NCI-H1048 (cell line): ENCODE results near the gene PDP2.
"Not testable (repeated sequence)": the region's sequence is repeated elsewhere in the genome, so short reads cannot be mapped to it uniquely, and the experiment has no call there.

Experiments used
- DNase-seq: peaks from one replicate; lab custom pipeline; 2025; lab: John Stamatoyannopoulos, UW

PDP2 gene

DNA sequence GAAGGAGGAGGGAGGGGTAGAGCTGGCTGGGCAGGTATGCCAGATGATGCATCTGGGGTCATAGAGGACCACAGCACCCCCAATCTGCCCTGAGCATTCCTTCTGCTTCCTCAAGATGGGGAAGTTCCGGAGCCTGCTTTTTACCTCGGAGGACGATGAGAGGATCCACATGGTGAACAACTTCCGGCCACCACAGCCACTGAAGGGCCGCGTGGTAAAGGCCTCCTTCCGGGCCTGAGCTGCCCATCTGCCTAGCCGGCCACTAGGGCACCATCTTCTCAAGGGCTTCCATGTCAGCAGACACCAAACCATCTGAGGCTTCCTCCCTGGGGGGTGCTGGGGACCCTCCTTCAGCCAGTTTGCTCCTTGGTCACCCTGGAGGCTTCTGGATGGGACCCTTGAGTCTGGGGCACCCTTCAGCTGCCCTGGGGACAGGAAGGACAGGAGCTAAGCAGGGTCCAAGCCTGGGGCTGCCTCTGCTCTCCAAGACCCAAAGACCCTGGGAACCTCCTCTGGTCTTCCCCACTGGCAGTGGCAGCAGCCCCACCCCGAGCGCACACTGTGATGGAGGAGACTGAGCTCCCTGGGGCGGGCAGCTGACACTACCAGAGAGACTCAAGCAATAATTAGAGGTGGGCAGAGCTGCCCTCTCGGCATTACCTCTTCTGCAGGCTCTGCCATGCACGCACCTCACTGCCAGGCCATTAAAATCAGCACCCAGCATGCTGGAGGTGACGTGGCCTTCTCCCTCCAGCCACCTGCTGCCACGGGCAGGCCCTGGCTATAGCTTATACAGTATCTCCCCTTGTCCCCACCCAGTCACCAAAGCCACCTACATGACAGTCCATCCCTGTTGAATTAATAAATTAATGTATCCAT lies 26.8 kb upstream of the PDP2 start:
- no peak for DNase-seq

DNA sequence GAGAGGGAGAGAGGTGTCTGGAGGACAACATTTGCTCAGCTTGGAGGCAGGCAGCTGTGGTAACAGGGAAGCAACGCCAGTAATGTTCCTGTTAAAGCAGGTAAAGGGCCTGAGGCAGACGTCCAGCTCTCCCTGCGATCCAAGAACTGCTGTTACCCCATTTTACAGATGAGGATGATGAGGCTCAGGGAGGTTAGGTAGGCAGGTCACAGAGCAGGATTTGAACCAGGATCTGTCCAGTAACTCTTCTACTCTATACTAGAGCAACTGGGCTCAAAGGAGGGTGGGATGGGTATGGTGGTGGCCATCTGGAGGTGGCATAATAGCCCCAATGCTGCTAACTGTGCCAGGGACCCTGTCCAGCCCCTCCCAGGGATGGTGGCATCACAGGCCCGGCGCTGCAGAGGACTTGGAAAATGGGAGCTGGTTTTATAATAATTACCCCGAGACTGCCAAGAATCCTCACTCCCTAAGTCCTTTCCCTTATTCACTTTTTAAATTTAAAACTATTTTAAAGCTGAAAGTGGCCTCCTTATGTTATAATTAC lies 24.1 kb upstream of the PDP2 start:
- no peak for DNase-seq

GRCh38 chr16:66856801-66857200 lies 23.5 kb upstream of the PDP2 start:
- no peak for DNase-seq

GRCh38 chr16:66857437-66857836 lies 22.9 kb upstream of the PDP2 start:
- DNase-seq: no peak

GRCh38 chr16:66858740-66859396 lies 21.4 kb upstream of the PDP2 start:
- no peak for DNase-seq

DNA sequence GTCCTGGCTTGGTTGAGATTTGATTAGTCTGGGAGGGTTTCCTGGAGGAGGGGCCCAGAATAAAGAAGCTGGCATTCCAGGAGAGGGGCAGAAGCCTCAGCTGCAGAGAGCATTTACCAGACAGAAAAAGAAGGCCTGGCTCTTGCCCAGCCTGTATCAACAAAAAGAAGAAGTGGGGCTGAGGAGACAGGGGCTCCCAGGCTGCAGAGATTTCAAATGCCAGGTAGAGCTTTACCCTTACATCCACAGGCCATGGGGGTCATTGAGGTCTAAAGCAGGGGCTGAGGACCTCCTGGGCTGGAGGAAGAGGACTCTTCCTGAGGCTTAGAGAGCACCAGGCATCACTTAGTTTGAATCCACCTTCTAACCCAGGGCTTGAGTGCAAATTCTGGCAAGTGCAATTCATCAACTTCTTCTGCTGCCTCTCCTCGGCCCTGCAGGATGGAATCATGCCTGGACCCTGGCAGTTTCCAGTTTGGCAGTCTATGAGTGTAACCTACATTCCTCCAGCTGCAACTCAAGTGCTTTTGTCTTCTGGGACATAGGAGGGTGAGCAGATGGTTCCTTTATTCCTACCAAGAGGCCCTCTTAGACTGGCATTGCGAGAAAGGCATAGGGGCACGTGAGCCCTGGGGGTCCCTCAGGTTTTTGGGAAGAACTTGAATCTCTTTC lies 20.8 kb upstream of the PDP2 start:
- no peak for DNase-seq

GRCh38 chr16:66862023-66862520 lies 18.2 kb upstream of the PDP2 start:
- no peak for DNase-seq

- no peak for DNase-seq
Measured at GRCh38 chr16:66863707-66864106, 16.6 kb upstream of the PDP2 start.

- DNase-seq: no peak
Measured at GRCh38 chr16:66869424-66869823, 10.9 kb upstream of the PDP2 start.

DNA sequence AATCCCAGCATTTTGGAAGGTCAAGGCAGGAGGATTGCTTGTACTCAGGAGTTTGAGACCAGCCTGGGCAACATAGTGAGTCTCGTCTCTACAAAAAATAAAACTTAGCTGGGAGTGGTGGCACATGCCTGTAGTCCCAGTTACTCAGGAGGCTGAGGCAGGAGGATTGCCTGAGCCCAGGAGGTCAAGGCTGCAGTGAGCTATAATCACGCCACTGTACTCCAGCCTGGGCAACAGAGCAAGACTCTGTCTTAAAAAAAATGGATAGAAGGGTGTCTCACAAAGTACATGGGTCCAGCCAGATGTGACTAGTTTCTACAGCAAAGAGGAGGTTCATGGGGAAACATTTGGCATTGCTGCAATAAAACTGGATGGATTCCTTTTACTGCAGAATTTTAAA lies 9.0 kb upstream of the PDP2 start:
- DNase-seq: not testable (repeated sequence)

GRCh38 chr16:66871840-66872239 lies 8.5 kb upstream of the PDP2 start:
- DNase-seq: no peak

- no peak for DNase-seq
Measured at GRCh38 chr16:66872559-66872942, 7.8 kb upstream of the PDP2 start.

DNA sequence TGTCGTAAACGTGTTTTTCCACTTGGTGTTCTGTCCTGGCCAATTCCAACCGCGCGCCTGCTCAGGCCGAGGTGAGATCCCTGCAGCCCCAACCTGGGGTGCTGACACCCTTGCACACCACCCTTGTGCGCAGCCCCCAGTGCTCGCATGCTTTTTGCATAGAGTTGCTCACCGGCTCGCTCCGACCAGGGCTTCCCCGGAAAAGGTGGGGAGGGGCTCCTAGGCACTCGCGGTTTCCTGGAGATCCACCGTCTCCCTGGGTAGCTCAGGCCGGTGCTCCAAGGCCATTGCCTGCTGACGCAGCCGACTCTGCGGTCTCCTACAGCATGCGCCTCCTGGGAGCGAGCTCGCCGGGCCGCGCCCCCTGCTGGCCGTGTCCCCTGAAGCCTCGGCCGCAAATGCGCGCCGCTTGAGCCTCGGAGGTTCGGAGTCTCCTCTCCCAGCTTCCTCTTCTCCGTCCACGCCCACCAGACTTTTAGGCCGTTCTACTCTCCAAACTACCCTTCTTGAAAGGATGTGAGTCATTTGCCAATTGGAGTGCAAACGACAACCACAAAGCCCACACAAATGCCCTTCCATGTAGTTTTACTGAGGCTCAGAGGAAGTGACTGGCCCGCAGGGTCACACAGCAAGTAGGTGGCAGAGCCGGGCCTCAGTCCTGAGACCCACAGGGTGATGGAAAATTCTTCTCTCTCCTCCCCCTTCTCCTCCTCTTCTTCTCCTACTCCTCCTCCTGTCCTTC lies 7.2 kb upstream of the PDP2 start:
- DNase-seq: no peak

- no peak for DNase-seq
Measured at GRCh38 chr16:66873685-66874055, 6.6 kb upstream of the PDP2 start.

GRCh38 chr16:66874079-66874775 lies 6.1 kb upstream of the PDP2 start:
- DNase-seq: no peak

DNA sequence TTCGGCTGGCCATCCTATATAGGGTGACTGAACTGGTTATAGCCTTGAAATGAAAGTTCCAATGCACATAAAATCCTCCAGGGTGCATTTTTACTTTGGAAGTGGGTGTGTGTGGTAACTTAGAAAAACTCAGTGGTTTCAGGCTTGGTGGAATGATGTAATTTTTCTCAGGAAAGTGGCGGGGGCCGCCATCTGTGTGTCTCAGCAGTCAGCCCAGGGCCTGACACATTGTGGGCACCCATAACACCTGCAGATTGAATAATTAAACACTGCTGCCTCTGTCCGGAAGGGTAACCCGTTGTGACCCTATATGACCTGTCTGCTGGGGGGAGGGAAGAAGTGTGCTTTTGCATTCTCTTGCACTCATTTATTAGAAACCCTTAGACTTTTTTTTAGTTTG lies 2.2 kb upstream of the PDP2 start:
- no peak for DNase-seq

- no peak for DNase-seq
Measured at GRCh38 chr16:66881014-66881417, 701 bp downstream of the PDP2 start.

- DNase-seq: no peak
Measured at GRCh38 chr16:66881560-66881959, 1.2 kb downstream of the PDP2 start.

- DNase-seq: no peak
Measured at GRCh38 chr16:66881964-66882508, 1.7 kb downstream of the PDP2 start.

GRCh38 chr16:66882702-66883101 lies 2.4 kb downstream of the PDP2 start:
- DNase-seq: no peak

GRCh38 chr16:66885491-66885890 lies 5.2 kb downstream of the PDP2 start:
- DNase-seq: no peak
